GM12801 (cell line): ENCODE measurements around the gene AKAP13.

Experiments
- CTCF ChIP-seq: IDR thresholded peaks from one replicate; pipeline ENCODE4 v1.5.1; 2011; ENCODE audit warnings: control low read depth; ENCODE audit not compliant: insufficient read length; ENCODE audit errors: extremely low read depth

AKAP13 gene

GRCh38 chr15:85718271-85718971, 338.0 kb downstream of the AKAP13 start:
- no peak for TF ChIP-seq CTCF

- no peak for TF ChIP-seq CTCF
Measured at GRCh38 chr15:85718981-85719380, 338.6 kb downstream of the AKAP13 start.

DNA sequence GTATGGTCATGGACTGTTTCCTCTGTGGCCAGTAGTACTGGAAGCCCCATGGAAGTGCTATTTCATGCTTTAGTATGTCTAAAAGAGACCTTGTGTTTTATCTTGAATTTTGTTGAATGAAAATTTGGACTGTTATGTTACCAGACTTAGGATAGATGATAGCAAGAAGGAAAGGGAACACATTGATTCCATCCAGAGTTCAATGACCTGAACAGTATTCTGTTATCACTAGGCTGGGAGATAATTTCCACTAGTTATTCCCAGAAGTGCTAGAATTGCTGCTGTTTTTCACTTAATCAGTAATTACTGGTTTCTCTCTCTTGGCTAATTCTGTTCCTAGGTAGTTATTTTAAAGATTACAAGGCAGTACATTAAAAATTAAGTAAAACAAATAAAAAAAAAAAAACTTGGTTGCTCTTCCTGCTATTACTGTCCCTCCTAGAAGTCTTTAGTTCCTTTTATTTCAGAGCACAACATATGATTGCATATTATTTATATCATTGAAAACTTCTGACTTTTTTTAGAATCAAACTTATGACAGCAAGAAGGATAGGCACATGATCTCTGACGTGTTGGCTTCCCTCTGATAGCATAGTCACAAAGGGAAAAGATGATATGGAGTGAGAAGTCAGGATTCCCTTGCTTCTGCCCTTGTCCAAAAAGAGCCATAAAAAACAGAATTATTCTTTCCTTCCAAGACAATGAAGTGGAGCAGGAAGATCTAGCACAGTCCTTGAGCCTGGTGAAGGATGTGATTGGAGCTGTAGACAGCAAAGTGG, 342.2 kb downstream of the AKAP13 start:
- TF ChIP-seq CTCF: no peak

DNA sequence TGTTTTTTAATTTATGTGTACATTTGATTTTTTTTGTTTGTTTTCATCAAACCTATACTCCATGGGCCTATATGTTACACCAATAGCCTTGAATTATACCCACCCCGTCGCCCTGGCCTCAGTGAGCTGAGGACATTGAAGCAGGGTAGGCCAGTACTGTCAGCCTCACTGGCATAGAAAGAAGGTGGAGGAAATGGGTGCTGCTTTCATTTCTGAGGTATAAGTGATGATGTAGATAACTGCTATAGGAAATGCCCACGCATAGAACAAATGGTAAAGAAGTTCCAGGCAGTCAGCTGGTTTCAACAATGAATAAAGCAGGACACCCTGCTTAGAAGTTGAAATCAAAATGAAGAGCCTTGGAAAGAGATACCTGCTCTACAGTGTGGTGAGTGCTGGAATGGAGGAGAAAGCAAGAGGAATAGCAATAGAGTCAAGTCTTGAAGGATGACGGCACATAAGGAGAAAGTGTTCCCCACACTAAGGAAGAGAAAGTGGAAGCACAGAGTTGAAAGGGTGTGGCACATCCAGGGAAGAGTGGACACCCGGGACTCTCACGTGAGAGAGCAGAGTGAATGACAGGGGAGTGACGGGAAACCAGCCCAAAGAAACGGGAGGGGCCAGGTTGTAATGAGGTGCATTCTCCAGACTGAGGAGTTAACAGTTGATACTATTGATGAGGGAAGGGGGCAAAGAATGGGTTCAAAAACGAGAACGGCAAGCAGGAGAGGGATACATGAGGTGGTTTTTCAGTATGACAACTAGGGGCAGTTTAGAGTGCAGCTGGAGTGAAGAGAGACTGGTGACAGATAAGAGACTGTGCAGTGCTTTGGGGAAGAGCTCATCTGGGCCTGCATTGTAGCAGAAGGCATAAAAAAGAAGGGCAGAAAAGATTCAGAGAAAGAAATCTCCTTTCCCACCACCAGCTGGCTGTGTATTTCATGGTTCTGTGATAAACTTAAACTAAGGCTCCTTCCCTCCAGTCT, 343.9 kb downstream of the AKAP13 start:
- TF ChIP-seq CTCF: no peak

GRCh38 chr15:85725019-85725418, 344.6 kb downstream of the AKAP13 start:
- TF ChIP-seq CTCF: no peak

DNA sequence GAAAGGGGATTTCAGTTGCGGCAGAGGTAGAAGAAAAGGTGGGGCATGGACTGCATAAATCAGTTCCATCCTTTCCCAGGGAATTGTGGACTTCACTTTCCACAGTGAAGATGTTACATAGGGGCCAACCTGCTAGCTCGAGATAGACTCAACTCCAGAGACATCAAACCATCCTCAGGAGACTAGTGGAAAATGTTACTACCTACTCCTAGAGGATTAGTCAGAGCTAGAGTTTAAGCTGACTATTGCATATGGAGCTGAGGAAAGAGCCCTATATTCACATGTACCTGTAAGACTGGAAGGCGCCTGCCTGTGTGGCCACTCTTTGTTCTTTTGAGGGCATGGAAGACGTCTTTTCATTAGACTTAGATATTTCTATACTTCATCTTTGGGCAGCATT, 345.2 kb downstream of the AKAP13 start:
- no peak for TF ChIP-seq CTCF

DNA sequence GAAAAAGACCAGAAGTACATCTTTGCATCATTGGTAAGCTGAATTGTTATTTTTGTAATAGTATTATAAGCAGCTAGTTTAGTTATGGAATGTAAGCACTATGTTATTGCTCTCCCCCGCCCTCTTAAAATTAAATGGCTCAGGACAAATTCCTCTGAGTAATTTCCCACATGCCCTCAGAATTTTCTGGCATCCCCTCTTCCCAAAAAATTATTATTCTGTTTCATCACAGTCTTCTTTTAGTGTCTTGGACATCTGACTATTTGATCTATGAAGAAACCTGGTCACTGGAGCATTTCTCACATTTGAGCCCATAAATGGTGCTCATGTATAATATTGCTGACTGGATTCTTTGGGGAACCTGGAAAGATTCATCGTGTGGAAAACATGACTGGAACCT, 346.1 kb downstream of the AKAP13 start:
- TF ChIP-seq CTCF: no peak
